Epidermal melanocyte (primary cell): ENCODE data around the gene KRT34.
"Not testable (repeated sequence)": the region's sequence is repeated elsewhere in the genome, so short reads cannot be mapped to it uniquely, and the experiment has no call there.

Experiments
- DNase-seq: peaks from one replicate; pipeline ENCODE4 v3.0.0; 2011; ENCODE audit warnings: low spot score; ENCODE audit not compliant: insufficient read length

The KRT34 gene

DNA sequence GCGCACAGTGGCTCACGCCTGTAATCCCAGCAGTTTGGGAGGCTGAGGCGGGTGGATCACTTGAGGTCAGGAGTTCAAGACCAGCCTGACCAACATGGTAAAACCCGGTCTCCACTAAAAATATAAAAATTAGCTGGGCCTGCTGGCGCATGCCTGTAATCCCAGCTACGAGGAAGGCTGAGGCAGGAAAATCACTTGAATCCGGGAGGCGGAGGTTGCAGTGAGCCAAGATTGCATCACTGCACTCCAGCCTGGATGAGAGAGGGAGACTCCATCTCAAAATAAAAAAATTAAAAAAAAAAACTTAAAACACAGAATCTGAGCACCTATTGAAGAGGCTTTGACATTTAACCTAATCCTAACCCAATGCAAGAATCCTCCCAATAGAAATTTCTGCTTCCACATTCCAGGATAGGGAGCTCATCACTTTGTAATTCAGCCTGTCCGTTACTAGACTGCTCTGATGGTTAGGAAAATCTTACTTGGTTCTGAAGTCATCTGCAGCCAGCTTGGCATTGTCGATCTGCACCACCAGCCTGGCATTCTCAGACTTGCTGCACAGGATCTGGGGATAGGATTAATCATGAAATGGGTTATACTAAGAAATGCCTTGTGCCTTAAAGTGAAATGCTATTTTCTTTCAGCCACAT, 14.6 kb downstream of the KRT34 start:
- DNase-seq = peak; percentile 35

DNA sequence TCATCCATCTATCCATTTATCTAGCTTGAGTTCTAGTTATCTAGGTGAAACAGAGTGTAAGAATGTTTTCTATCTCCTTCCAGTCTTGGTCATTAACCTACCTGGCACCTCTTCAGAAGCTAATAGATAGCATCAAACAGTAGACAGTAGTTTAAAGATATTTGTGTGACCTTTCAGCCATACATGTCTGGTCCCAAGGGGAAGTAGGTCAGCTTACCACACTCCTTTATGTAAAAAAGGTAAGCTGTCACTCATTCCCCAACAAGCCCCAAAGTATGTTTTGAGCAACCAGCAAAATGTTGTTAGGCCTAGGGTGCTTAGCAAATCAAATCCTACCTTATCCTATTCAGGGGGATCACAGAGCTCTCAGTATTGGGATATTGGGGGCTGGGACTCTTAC, 16.0 kb downstream of the KRT34 start:
- no peak for DNase-seq

DNA sequence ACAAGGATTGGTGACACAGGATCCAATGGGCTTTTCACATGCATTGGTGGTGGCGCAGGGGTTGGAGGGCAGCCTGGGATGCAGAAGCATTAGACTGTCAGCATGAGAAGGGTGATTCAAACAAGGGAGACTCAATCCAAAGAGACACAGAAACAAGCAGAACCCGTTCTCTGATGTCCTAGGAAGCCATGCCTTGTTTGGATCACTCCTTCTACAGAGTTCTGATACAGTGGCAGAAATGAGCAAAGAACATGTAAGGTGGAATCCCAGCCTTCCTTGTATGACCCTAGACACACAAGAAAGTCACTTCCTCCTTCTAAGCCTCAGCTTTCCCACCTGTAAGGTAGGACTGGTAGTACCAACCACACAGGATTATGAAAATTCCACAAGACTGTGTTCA, 18.2 kb downstream of the KRT34 start:
- no peak for DNase-seq

DNA sequence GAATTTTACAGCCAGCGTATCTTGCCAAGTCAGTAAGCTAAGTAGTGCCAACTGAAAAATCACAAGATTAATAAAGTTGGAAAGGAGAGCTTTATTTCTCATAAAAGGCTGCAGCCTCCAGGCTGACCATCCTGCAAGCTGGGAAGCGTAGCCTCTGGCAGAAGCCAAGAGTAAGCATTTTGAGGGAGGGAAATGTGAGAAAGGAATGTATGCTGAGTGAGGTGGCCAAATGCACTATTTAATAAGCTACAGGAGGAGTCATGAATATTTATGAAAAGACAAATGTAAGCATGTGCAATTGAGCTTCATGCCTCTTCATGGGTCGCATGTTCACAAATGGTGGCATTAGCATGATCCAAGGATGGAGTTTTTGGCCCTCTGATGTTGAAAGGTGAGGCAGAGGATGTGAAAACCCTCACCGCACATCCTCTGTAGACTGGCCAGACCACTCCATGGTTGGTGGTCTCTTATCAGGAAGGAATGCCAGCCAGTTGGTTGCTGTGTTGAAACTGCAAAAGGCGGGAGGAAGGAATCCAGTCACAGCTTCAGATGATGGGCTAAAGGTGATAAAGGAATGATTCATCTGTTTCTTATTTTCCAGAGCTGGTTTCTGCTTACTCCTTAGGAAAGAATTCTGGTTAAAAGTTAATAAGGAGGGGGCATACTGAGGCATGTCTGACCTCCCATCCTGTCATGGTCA, 21.7 kb downstream of the KRT34 start:
- DNase-seq = no peak

DNA sequence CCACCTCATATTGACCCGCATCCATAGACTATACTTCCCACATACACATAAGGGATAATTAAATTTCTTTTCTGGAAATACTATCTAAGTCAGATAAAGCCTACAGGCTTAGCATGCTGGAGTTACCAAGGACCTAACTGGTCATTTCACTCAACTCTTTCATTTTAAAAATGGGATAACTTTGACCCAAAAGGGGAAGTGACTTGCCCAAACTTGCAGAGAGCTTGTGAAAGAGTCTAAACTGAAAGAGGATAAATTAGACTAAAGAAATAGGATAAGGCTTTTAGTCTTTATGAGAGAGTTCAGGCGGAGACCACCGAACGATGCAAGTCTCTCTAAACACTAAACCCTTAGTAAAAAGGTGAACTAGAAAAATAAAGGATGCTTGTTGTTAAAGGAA, 27.6 kb downstream of the KRT34 start:
- DNase-seq = no peak

DNA sequence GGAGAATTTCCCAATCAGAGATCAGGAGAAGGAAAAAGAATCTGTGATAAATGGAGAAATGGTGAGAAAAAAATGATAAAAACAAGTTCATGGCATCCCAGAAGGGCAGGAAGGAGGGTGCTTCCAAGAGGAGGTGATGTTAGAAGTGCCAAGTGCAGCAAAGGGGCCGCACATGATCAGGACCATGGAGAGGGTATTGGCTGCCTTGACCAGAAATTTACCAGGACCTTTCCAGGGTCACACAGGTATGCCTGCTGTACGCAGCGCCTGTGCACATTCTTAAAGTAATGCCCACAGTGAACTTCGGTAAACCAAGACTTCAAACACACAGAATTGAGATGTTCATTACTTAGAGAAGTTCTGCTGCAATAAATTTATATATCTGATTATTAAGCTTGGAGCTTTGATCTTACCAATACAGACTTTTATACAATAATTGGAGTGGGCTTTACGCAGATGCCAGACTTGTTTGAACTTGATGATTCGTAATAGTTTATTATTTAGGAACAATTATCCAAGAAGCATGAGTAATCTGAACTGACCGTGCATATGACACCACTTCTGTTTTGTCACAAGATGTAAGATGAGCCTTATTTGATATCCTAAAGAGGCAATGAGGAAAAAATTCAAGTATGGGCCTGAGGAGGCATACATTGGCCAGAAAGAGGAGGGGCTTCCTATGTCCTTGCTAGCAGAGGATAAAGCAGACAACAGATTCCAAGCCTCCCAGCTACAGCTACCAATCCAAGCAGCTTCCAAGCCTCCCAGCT, 29.3 kb downstream of the KRT34 start:
- no peak for DNase-seq

DNA sequence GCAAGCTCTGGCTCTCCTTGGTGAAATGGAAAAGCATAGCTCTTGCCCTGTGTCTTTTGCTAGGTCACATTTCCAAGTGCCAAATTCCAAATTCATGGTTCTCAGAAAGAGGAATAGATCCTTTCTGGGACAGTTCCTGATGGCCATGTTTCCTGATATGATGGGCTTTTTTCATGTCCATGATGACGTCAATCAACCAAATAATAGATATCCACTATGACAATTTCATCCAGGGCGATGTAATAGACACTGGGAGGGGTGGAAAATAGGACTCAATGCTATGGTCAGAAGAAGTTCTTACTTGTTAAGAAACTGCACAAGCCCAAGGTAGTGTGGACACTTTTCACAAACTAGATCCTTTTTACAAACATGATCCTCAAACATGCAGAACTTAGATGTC, 30.9 kb downstream of the KRT34 start:
- DNase-seq = no peak

DNA sequence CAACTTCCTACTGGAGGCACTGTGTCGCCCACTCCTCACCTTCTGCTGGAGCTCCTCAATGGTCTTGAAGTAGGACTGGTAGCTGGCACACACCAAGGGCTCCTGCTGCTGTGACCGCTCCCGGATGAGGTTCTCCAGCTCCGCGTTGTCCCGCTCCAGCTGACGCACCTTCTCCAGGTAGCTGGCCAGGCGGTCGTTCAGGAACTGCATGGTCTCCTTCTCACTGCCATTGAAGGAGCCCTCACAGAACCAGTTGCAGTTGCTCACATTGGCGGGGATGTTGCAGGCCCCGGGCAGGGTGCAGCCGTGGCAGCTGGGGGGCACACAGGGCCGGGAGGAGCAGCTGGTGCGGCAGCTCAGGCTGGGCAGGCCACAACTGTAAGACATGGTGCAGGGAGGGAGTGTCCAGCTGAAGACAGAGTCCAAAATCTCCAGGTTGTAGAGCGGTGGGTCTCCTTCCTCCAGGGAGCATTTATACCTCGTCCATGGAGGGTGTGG, 31.7 kb downstream of the KRT34 start, which contains the start of gene KRT33A:
Gene KRT33A, minus strand, starts transcription at position 448 of the 498 bp plus-strand sequence. Its CDS starts 61 bp downstream, at position 387.
- not testable (repeated sequence) for DNase-seq

DNA sequence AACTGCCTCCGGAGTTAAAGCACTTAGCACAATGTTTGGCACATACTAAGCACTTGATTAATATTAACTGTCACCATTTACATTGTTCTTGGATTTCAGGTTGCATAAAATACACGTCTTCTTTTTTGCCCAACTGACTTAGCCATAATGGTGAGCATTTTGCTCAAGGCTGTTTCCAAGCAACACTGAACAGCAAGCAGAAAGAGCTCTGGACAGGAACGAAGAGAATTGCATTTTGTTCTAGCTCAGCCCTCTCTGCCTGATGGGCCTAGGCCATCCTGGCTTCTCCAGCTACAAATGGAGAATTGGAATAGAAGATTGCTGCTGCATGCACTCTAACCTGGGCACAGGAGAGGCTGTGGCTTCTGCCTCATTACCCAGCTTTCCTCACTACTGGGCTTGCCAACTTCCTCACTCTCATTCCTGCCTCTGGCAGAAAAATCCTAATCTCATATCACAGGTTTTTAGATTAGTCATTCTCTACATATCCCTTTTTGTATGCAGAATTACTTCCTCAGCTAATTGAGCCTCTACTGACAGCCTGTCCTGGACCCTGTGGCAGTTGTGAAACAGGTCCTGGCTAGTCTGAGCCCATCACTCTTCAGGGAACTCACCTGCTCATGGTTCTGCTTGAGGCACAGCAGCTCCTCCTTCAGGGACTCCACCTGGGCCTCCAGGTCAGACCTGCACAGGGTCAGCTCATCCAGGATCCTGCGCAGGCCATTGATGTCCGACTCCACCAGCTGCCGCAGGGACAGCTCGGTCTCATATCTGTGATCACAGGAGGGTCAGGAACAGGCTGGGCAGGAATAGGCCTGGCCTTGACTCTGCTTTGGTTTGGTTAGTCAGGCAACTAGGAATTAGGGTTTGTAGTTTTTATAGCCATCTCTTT, 34.0 kb downstream of the KRT34 start:
- DNase-seq = no peak

DNA sequence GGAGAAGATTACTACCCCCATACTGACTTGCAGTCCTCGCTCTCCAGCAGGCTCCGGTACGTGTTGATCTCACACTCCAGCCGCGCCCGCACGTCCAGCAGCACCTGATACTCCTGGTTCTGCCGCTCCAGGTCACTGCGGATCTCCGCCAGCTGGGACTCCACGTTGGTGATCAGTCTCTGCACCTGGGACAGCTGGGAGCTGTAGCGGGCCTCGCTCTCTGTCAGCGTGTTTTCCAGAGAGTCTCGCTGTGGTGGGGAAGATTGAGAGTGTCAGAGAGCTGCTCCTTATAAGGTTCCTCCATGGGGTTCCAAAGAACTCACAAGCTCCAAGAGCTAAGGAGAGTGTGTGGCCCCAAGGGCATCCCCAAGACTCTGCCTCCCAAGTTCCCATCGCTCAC, 35.7 kb downstream of the KRT34 start:
- DNase-seq = not testable (repeated sequence)

DNA sequence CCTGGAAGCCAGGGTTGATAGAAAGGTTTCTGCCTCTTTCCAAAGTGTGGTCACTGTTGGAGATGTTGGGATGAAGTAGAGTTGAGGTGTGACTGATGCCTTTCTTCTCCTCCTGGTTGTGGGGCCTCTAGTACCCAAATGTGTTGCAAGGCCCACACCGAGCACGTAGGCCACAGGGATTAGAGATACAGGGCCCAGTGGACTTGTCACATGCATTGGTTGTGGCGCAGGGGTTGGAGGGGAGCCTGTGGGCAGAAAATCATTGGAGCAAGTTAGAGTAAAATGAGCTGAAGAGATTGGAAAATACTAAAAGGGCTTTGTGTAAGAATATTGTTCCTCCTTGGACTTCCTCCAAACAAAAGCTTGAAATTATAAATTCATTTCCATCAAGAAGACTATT, 36.1 kb downstream of the KRT34 start:
- no peak for DNase-seq

DNA sequence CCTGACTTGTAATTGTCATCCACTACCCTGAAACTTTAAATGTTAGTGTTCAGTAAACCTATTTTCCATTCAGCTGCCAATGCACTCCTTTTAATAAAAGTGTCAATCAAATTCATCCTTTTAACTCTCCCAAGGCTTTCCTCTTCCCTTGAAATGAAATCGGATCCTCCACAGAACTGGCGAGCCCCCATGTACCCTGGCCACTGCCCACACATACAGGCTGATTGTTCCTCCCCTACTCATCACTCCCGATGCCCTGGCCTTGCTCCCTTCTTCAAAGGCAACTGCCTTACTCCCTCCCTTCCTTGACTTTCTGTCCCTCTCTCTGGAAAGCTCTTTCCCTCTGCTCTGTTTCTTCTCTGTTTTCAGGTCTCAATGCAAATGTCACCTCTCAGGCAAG, 39.1 kb downstream of the KRT34 start:
- no peak for DNase-seq

DNA sequence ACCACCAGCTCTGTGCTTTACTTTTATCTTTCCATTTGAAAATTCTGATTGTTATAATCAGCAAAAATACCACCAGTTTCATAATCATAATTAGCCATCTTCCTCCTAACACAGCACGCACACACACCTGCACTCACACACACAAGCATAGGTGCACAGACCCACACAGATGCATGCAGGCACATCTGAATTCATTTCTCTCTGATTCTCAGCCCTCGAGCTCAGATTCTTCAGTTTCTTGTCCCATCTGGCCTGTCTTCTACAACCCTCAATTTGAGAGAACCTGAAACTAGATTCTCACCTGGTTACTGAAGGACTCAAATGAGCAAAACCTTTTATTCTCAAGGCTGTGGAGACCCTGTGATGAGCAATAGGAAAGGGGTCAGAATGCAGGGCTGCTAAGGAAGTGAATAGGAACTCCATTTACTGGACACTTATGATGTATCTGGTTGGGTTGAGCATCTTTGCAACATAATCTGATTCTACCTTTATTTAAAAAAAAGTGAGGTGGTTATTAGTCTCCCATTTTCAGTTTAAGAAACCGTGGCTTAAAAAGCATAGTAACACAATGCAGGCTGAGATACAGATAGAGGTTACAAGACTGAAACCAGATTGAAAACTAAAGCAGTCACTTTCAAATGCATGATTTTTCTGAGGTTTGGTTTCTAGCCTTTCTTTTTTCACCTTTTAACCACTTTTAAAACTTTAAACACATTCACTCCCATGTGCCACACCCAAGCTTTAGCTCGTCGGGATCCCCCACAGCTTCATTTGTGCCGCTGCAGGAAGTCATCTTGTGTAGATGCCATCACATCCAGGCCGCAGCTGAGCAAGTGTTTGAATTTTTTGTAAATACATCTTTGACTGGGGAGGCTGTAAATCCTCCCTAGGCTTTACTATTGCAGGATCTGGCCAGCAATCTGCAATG, 40.9 kb downstream of the KRT34 start:
- no peak for DNase-seq

DNA sequence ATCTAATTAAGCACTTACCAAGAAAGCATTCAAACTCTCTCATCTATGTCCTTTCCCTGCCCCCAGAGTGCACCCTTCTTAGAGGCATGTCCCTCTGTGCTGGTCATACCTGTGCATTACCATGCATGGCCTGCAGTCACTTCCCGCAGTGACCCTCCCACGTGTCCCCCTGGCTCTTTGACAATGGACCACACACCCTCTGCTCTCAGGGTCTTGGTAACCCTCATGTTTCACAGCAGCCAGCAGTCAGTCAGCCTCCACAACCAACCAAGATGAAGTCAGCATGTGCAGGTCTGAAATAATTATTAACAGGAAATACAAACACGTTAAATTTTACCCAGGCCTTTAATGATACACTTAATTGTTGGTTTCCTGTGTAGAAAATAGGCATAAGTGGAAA, 41.6 kb downstream of the KRT34 start:
- DNase-seq = no peak

DNA sequence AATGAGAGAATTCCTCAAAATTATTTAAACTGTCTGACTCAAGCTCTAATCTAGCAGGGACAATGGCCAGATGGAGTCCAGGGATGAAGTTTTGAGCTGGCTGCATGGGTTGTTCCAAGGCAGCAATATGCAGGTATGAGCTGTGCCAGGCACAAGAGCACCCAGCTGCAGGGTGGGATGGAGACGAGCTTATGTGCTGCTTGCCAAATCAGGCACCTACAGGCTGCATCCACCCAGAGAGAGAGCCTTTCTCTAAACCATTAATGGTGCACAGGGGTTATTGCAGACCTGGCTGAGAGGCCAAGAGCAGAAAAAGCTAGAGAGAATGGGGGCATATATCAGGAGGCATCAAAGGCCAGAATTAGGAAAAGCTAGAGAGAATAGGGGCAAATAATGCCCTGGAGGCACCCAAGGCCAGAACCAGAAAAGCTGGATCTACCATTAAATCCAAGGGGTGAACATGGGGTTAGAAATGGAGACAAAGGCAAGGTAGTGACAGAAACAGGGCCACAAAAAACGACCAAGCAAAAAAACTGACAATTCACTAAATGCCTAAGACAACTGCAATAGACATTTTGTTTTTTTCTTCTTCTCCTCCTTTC, 42.4 kb downstream of the KRT34 start:
- DNase-seq = no peak

DNA sequence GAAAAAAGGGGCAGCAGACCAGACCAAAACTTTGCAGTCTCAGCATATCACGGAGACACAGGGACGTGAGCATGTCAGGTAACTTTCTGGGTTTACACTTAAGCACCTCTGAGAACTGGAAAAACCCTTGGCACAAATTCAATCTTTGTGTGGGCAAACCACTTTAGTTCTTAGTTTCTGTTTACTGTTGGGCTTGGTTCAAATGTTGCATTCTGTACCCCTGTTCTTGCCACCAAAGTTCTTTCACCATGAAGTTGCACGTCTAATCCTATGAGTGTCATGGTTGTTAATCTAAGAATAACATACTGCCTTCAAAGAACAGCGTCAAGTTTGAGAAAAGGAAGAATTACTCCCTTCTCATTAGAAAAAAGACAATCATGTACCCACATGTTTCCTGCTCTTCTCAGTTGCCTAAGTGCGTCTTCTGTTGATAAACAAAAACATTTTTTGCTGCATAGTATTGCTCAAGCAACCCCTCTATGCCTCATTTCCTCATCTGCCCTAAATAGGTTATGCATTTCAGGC, 43.1 kb downstream of the KRT34 start:
- DNase-seq = no peak

DNA sequence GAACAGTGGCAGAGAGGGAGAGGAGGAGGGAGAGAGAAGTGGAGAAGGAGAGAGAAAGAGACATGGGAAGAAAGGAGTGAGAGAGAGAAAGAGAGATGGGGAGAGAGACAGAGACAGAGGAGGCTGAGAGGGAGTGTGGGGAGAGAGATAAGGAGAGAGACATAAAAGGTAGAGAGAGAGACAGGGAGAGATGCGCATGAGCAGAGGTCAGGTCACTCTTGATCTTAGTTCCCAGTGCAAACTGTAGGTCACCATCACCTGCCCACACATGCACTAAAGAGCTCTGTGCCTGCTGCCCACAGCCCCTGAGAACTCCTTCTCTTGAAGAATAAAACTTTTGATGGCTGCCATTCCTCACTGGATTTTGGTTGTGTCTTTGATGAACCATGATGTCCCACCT, 46.4 kb downstream of the KRT34 start:
- DNase-seq = no peak

DNA sequence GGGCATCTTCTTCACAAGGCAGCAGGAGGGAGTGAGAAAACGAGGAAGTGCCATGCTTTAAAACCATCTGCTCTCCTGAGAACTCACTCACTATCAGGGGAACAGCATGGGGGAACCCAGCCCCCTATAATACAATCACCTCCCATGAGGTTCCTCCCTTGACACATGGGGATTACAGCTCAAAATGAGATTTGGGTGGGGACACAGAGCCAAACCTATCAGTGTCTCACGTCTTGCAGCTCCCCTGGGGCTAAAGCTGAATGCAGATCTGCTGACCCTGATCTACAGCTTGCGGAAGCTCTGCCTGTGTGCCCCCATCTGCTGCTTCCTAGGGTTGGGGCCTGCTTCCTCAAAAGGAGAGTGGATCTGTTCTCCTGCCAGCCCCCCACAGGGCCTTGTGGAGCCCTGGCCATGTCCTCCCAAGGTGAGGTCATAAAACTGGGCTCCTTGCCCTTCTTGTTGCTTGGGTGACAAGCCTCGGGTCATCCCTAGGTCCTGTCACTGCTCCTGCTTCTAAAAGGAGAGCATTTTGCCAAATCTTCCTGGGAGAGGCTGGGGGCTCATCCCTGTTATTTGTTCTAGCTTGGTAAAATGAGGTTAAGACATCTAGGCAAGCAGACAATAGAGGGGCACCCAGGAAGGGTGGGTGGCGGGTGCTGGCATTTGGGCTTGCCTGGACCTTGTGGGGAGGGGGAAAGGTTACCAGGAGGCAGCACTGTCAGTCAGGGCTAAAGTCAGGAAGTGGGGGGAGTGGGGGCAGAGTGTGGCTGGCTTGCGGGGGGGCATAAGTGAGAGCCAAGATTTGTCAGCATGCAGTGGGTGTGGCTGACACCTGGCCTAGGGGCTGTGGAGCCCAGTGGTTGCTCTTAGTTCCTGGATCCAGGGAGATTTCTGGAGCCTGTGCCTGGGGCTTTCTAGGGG, 47.5 kb downstream of the KRT34 start:
- no peak for DNase-seq
